Measurements from ENCODE around the gene C16orf90.

GRCh38 chr16:3495176-3495575 lies at the start of gene C16orf90:
- TF ChIP-seq CTCF (IDR thresholded peaks at IDR 0.05) (no peak), POLR2A (IDR thresholded peaks at IDR 0.05) (no peak)

Data from right lobe of liver (tissue), 4 donors.